H9 (cell line): ENCODE results near the gene ARID3C. TPM values are rescaled to one million over a fixed set of nuclear protein-coding genes. Genes with fewer than 3 reads are reported as not detected.

ENCODE experiments used
- DNase-seq: peaks from one replicate; pipeline ENCODE4 v3.0.0-alpha.2; 2017
- H2AFZ ChIP-seq: one replicate; pipeline ENCODE4 v1.6.1; 2013; ENCODE audit warnings: mild to moderate bottlenecking, low read length, control low read depth, moderate library complexity
- H2AK5ac ChIP-seq: 2 replicates; pipeline ENCODE4 v1.6.1; 2013; ENCODE audit warnings: low read length, control low read depth, mixed read lengths; ENCODE audit not compliant: insufficient read length
- H2BK120ac ChIP-seq: one replicate; pipeline ENCODE4 v1.6.1; 2013; ENCODE audit warnings: low read depth, mild to moderate bottlenecking, low read length, control low read depth, inconsistent platforms; ENCODE audit not compliant: poor library complexity, severe bottlenecking
- H2BK12ac ChIP-seq: 2 replicates; pipeline ENCODE4 v1.6.1; 2013; ENCODE audit warnings: low read length, control low read depth, mixed read lengths, low read depth; ENCODE audit not compliant: insufficient read length
- H2BK15ac ChIP-seq: 2 replicates; pipeline ENCODE4 v1.6.1; 2013; ENCODE audit warnings: low read depth, low read length, control low read depth
- H2BK20ac ChIP-seq: one replicate; pipeline ENCODE4 v1.6.1; 2013; ENCODE audit warnings: low read depth, mild to moderate bottlenecking, low read length, control low read depth, inconsistent platforms; ENCODE audit not compliant: poor library complexity, severe bottlenecking
- H2BK5ac ChIP-seq: 2 replicates; pipeline ENCODE4 v1.6.1; 2013; ENCODE audit warnings: low read length, control low read depth, mixed read lengths; ENCODE audit not compliant: insufficient read length
- H3K14ac ChIP-seq: 2 replicates; pipeline ENCODE4 v1.6.1; 2013; ENCODE audit warnings: low read length, control low read depth; ENCODE audit not compliant: insufficient read depth
- H3K18ac ChIP-seq: 2 replicates; pipeline ENCODE4 v1.6.1; 2013; ENCODE audit warnings: low read depth, mild to moderate bottlenecking, mixed read lengths, low read length, control low read depth; ENCODE audit not compliant: insufficient read length
- H3K23ac ChIP-seq: 2 replicates; pipeline ENCODE4 v1.6.1; 2013; ENCODE audit warnings: low read length, control low read depth, mixed read lengths, low read depth; ENCODE audit not compliant: insufficient read length
- H3K23me2 ChIP-seq: 2 replicates; pipeline ENCODE4 v1.6.1; 2013; ENCODE audit warnings: low read depth, mild to moderate bottlenecking, mixed read lengths, low read length, control low read depth; ENCODE audit not compliant: insufficient read length, poor library complexity, severe bottlenecking
- H3K27ac ChIP-seq: 2 replicates; pipeline ENCODE4 v1.5.1; 2013; ENCODE audit warnings: low read length, control low read depth, mixed read lengths, low read depth; ENCODE audit not compliant: insufficient read length
- H3K27me3 ChIP-seq: 2 replicates; pipeline ENCODE4 v1.6.1; 2013; ENCODE audit warnings: low read length, control low read depth, inconsistent platforms; ENCODE audit not compliant: insufficient read depth
- H3K4ac ChIP-seq: 2 replicates; pipeline ENCODE4 v1.6.1; 2013; ENCODE audit warnings: low read depth, mild to moderate bottlenecking, control low read depth, inconsistent platforms, low read length, moderate library complexity
- H3K4me1 ChIP-seq: 2 replicates; pipeline ENCODE4 v1.6.1; 2013; ENCODE audit warnings: low read length, control low read depth, inconsistent platforms; ENCODE audit not compliant: insufficient read depth
- H3K4me2 ChIP-seq: 2 replicates; pipeline ENCODE4 v1.6.1; 2013; ENCODE audit warnings: low read length, control low read depth, mixed read lengths; ENCODE audit not compliant: insufficient read length, insufficient read depth
- H3K56ac ChIP-seq: 2 replicates; pipeline ENCODE4 v1.6.1; 2013; ENCODE audit warnings: low read depth, mild to moderate bottlenecking, mixed read lengths, low read length, control low read depth; ENCODE audit not compliant: insufficient read length
- H3K79me1 ChIP-seq: 2 replicates; pipeline ENCODE4 v1.6.1; 2013; ENCODE audit warnings: low read depth, mild to moderate bottlenecking, moderate library complexity, low read length, control low read depth, inconsistent platforms; ENCODE audit not compliant: insufficient read depth, poor library complexity, severe bottlenecking
- H3K79me2 ChIP-seq: 2 replicates; pipeline ENCODE4 v1.6.1; 2013; ENCODE audit warnings: low read length, control low read depth, inconsistent platforms; ENCODE audit not compliant: insufficient read depth
- H3K9ac ChIP-seq: 2 replicates; pipeline ENCODE4 v1.6.1; 2013; ENCODE audit warnings: low read length, control low read depth, mixed read lengths; ENCODE audit not compliant: insufficient read length; ENCODE audit errors: extremely low read depth
- H3K9me3 ChIP-seq: one replicate; pipeline ENCODE4 v1.6.1; 2013; ENCODE audit warnings: low read depth, low read length, inconsistent platforms; ENCODE audit not compliant: control insufficient read depth
- H3T11ph ChIP-seq: one replicate; pipeline ENCODE4 v1.6.1; 2013; ENCODE audit warnings: mild to moderate bottlenecking, low read length, control low read depth, inconsistent platforms
- H4K20me1 ChIP-seq: one replicate; pipeline ENCODE4 v1.6.1; 2013; ENCODE audit not compliant: control insufficient read depth, insufficient read length, insufficient read depth
- H4K5ac ChIP-seq: 2 replicates; pipeline ENCODE4 v1.6.1; 2013; ENCODE audit warnings: low read depth, mild to moderate bottlenecking, mixed read lengths, low read length, control low read depth; ENCODE audit not compliant: insufficient read length
- H4K8ac ChIP-seq: replicated peaks from 2 replicates; pipeline ENCODE4 v1.6.1; 2013; ENCODE audit warnings: low read length, control low read depth, mixed read lengths, low read depth; ENCODE audit not compliant: insufficient read length
- H4K91ac ChIP-seq: 2 replicates; pipeline ENCODE4 v1.6.1; 2013; ENCODE audit warnings: low read depth, mild to moderate bottlenecking, moderate library complexity, mixed read lengths, low read length, control low read depth; ENCODE audit not compliant: insufficient read length
- H3K27ac Mint-ChIP-seq, 3 experiments: 2 replicates in 2 of 3; 3 replicates in 1 of 3; pipeline ENCODE4 v1.8.0; 2020 to 2021; ENCODE audit warnings: mixed read lengths in 3 of 3, mild to moderate bottlenecking in 1 of 3, moderate library complexity in 1 of 3
- H3K27me3 Mint-ChIP-seq: 2 replicates; pipeline ENCODE4 v1.8.0; 2021; ENCODE audit warnings: low read depth, mild to moderate bottlenecking, moderate library complexity, mixed read lengths
- H3K36me3 Mint-ChIP-seq, 3 experiments: 2 replicates in 2 of 3; 3 replicates in 1 of 3; pipeline ENCODE4 v1.8.0; 2020 to 2021; ENCODE audit warnings: low read depth in 3 of 3, mixed read lengths in 3 of 3; ENCODE audit not compliant: insufficient read depth in 1 of 3
- H3K4me1 Mint-ChIP-seq, 2 experiments: 2 replicates each; pipeline ENCODE4 v1.8.0; 2020; ENCODE audit warnings: mixed read lengths in 2 of 2
- H3K4me3 Mint-ChIP-seq, 2 experiments: 2 replicates in 1 of 2; 3 replicates in 1 of 2; pipeline ENCODE4 v1.8.0; 2020 to 2021; ENCODE audit warnings: mild to moderate bottlenecking in 2 of 2, mixed read lengths in 2 of 2, moderate library complexity in 1 of 2
- H3K9me3 Mint-ChIP-seq, 2 experiments: 2 replicates in 1 of 2; 3 replicates in 1 of 2; pipeline ENCODE4 v1.8.0; 2020; ENCODE audit warnings: mild to moderate bottlenecking in 2 of 2, mixed read lengths in 2 of 2, moderate library complexity in 1 of 2
- CTCF ChIP-seq: fragments of 200-600 bp; sonication (generic); conservative IDR thresholded peaks from 3 replicates; pipeline ENCODE4 v1.8.0; 2021; ENCODE audit warnings: antibody characterized with exemption, mild to moderate bottlenecking
- WGBS: extraction: QIAGEN DNeasy Blood & Tissue Kit; methylation state at CpG from one replicate; pipeline ENCODE4 v1.1.7; 2013; ENCODE audit warnings: missing lambda C conversion rate, low lambda C conversion rate, mixed read lengths; ENCODE audit not compliant: insufficient read length; ENCODE audit errors: extremely low coverage; 5-methylcytosine and 5-hydroxymethylcytosine counted together
- total RNA-seq: library from RNA; stranded (reverse); gene quantifications from 2 replicates; pipeline ENCODE4 v1.2.1, GENCODE V29; 2021

ARID3C gene
- total RNA-seq, 1 experiment from 2014 or later: not detected

GRCh38 chr9:34612788-34613390, 16.0 kb downstream of the ARID3C start:
- no peak overlapping the region for H3K27ac ChIP-seq
- H2BK12ac ChIP-seq: no peak overlapping the region
- peak overlapping the region; percentile 48 for H3K18ac ChIP-seq
- H3K79me1 ChIP-seq: no peaks in the 10 kb centered on the region
- H3K23ac ChIP-seq: no peak overlapping the region
- no peak overlapping the region for H4K8ac ChIP-seq
- H3K14ac ChIP-seq: no peak overlapping the region
- H3K9ac ChIP-seq: peak overlapping the region; percentile 30
- no peaks in the 10 kb centered on the region for H3K27me3 ChIP-seq
- H2BK15ac ChIP-seq: no peak overlapping the region
- peak; percentile 92 for TF ChIP-seq CTCF
- no peak overlapping the region for H3K4ac ChIP-seq
- H3K4me2 ChIP-seq: peak overlapping the region; percentile 86
- Mint-ChIP-seq H3K9me3 (no peaks in the 10 kb centered on the region), H3K36me3 (0 out of 7 replicates have a peak, but pooled peaks cover 0 to 1% (median 0%) of the 10 kb centered on the region in 3 experiments), H3K4me1 (peaks cover 7 to 20% of the 10 kb centered on the region in 2 experiments), H3K27ac (peak overlapping the region in 1 of 3 experiments; percentile 61; a peak in 2 of 7 replicates), H3K27me3 (peaks cover 2% of the 10 kb centered on the region), H3K4me3 (peak overlapping the region; percentile 88 to 95)
- H2BK120ac ChIP-seq: no peak overlapping the region
- no peaks in the 10 kb centered on the region for H3K9me3 ChIP-seq
- no peak overlapping the region for H4K91ac ChIP-seq
- no peaks in the 10 kb centered on the region; the same call in 1 of the 2 replicates for H3K4me1 ChIP-seq
- no CpG with 5 or more reads among the region's 15 CpGs for WGBS
- H2AFZ ChIP-seq: no peak overlapping the region
- H4K20me1 ChIP-seq: no peaks in the 10 kb centered on the region
- H2BK5ac ChIP-seq: no peak overlapping the region
- no peak overlapping the region for H3T11ph ChIP-seq
- no peak overlapping the region for H4K5ac ChIP-seq
- H2BK20ac ChIP-seq: no peak overlapping the region
- DNase-seq: peak; percentile 86
- H3K23me2 ChIP-seq: peaks cover 14% of the 10 kb centered on the region
- H3K79me2 ChIP-seq: no peaks in the 10 kb centered on the region
- H2AK5ac ChIP-seq: no peak overlapping the region
- no peak overlapping the region for H3K56ac ChIP-seq
